GM19023 (cell line): ENCODE results near the gene GPR39.

ENCODE experiments used
- ATAC-seq: cut with Tn5 transposase; IDR thresholded peaks from one replicate; pipeline ENCODE4 v1.9.1; 2021; ENCODE audit warnings: mild to moderate bottlenecking, moderate library complexity; ENCODE audit not compliant: unreplicated experiment

GPR39 gene

GRCh38 chr2:132632000-132632649, 215.5 kb downstream of the GPR39 start:
- no peak for ATAC-seq

GRCh38 chr2:132633635-132634034, 217.0 kb downstream of the GPR39 start:
- no peak for ATAC-seq

GRCh38 chr2:132636346-132636745, 219.7 kb downstream of the GPR39 start:
- ATAC-seq = no peak

GRCh38 chr2:132638313-132639040, 221.9 kb downstream of the GPR39 start:
- ATAC-seq = no peak

GRCh38 chr2:132640116-132640515, 223.5 kb downstream of the GPR39 start:
- no peak for ATAC-seq

- ATAC-seq = no peak
Observed at GRCh38 chr2:132641819-132642218, 225.2 kb downstream of the GPR39 start.

GRCh38 chr2:132642415-132642814, 225.8 kb downstream of the GPR39 start:
- no peak for ATAC-seq

GRCh38 chr2:132645176-132645575, 228.6 kb downstream of the GPR39 start:
- ATAC-seq = no peak

- ATAC-seq = no peak
Observed at GRCh38 chr2:132645722-132646539, 229.3 kb downstream of the GPR39 start.

- ATAC-seq = no peak
Observed at GRCh38 chr2:132646540-132647108, 230.0 kb downstream of the GPR39 start.

GRCh38 chr2:132651115-132652045, 234.8 kb downstream of the GPR39 start:
- no peak for ATAC-seq

- ATAC-seq = no peak
Observed at GRCh38 chr2:132652474-132652873, 235.9 kb downstream of the GPR39 start.

- no peak for ATAC-seq
Observed at GRCh38 chr2:132654335-132654734, 237.7 kb downstream of the GPR39 start.

- ATAC-seq = no peak
Observed at GRCh38 chr2:132654968-132655367, 238.4 kb downstream of the GPR39 start.

GRCh38 chr2:132656266-132656975, 239.8 kb downstream of the GPR39 start:
- ATAC-seq = no peak

GRCh38 chr2:132659331-132659730, 242.7 kb downstream of the GPR39 start:
- ATAC-seq = no peak

GRCh38 chr2:132662732-132663131, 246.1 kb downstream of the GPR39 start:
- no peak for ATAC-seq

GRCh38 chr2:132664096-132664495, 247.5 kb downstream of the GPR39 start:
- no peak for ATAC-seq

- no peak for ATAC-seq
Observed at GRCh38 chr2:132665401-132666140, 249.0 kb downstream of the GPR39 start.
